SW 1271 (cell line): ENCODE results near the gene FAM107B.
A peak's percentile ranks its signal among the peaks of the same experiment; 100 is the strongest.

ENCODE experiments used
- DNase-seq, 2 experiments: peaks; one replicate each; lab custom pipeline; 2025; lab: John Stamatoyannopoulos, UW

Gene FAM107B

GRCh38 chr10:14489522-14490177 lies 285.0 kb downstream of the FAM107B start:
- no peak for DNase-seq

- DNase-seq = no peak
Observed at GRCh38 chr10:14487488-14487883, 287.2 kb downstream of the FAM107B start.

GRCh38 chr10:14486777-14487487 lies 287.8 kb downstream of the FAM107B start:
- DNase-seq = no peak

DNA sequence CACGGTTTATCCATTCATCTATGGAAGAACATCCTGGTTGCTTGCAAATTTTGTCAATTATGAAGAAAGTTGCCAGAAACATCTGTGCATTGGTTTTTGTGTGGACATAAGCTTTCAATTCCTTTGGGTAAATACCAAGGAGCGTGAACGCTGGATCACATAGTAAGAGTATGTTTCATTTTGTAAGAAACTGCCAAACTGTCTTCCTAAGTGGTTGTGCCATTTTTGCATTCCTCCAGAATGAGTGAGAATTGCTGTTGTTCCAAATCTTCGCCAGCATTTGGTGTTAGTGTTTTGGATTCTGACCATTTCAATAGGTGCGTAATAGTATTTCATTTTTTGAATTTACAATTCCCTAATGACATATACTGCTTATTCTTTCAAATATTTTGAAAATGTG lies 288.7 kb downstream of the FAM107B start:
- no peak for DNase-seq

DNA sequence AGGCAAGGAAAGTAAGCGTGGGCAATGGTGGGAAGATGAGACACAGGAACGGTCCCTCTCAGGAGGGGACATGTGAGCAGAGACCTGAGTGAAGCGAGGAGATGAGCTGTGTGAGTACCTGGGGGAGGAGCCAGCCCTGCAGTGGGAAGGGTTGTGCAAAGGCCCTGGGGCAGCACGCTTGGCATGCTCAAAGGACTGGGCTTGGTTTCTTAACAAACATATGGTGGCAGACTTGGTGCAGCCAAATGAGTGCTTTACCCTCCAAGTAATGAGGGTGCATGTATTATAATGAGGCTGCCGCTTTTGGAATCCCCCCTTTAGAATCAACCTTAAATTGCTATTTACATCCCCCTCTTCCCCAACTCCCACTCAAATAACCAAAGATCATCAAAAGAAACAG lies 291.3 kb downstream of the FAM107B start:
- no peak for DNase-seq

DNA sequence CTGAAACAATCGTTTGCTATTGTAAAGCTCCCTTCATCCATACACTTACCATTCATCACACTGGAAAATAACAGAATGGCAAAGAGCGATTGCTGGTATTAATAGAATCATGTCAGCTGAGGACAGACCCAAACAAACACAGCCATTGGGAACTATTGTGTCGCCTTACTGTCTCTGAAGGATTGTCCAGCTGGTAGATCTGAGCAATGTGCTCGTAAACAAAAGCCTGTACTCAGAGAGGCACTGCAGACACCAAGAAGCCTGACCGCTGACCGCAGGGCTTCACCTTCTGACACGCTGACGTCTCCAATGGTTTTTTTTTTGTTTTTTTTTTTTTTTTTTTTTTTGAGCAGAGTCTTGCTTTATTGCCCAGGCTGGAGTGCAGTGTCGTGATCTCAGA lies 292.9 kb downstream of the FAM107B start:
- no peak for DNase-seq

DNA sequence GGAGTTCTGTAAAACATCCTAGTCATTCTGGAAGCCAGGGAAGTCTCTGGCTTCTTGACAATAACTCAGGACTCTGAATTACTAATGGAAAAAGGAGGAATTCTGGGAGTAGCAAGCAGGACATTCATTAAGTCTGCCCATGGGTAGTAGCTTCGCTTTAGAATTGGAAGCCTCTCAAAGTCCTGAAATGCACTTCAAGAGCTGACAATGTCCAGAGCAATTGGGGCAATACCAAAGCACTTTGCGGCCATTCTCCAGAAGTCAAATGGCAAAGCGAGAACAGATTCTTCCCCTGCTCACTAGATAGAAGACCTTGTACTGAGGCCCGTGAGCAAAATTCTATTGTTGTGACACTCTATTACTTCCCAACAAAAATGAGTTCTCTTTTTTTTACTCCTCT lies 293.7 kb downstream of the FAM107B start:
- no peak for DNase-seq

GRCh38 chr10:14478604-14479003 lies 296.1 kb downstream of the FAM107B start:
- peak in 1 of 2 experiments; percentile 29 for DNase-seq

DNA sequence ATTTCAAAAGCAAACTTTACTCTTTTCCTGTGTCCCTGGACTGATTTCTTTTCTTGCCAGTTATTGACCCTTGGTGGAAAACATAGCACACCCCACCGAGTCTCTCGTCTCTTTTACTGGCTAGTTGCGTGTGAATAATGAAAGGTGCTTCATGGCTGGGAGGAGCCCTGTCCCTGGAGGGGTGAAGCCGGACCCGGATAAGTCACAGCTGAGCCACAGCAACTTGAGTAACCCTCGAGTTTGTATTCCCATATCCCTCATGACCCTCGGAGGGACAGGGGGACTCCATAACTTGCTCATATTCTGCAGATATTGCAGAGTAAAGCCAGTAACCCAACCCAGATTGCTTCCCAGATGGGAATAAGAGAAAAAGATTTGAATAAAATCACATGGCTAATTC lies 296.5 kb downstream of the FAM107B start:
- no peak for DNase-seq

- DNase-seq = no peak
Observed at GRCh38 chr10:14477408-14477710, 297.3 kb downstream of the FAM107B start.

DNA sequence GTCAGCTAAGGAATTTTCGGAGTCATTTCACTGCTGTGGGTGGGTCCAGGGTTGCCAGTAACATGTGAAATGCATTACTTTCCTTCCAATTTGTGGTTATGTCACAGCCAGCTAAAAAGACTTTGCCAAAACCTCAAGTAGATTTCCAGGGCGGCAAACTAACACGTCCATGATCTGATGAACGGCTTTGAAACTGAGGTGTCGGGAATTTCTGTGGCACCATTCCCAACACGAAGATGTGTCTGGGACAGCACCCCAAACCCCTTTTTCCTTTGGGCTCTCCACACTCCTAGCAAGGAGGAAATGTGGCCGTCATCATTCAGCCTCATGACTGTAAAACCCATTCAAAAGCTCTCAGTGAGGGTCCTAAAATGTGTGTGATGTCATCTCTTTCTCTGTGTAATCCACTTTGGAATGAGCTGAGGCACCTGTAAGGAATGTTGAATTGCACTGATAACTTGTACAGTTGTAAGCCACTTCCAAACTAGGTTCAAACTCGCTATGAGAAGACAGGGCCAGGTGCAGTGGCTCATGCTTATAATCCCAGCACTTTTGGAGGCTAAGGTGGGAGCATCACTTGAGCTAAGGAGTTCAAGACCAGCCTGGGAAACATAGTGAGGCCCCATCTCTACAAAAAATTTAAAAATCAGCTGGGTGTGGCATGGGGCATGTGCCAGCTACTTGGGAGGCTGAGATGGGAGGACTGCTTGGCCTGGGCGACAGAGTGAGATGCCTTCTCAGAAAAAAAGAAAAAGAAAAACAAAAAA lies 297.9 kb downstream of the FAM107B start:
- DNase-seq = no peak

DNA sequence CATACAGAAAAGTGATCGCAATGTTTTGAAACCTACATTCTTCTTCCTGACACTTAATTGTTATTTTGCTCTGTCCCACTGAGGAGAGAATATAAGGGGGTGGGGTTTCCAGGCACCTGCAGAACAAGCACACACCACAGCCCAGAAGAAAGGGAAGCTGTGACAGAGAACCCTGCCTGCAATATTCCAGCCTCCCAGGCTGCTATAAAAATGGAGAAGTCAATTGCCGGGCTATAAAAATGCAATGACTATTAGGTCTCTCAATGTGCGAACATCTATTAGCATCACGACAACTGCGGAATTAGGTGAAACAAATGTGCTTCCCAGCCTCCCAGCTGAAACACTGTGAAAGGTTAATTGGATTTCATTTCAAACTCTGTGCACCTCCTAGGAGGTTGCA lies 298.7 kb downstream of the FAM107B start:
- no peak for DNase-seq

- no peak for DNase-seq
Observed at GRCh38 chr10:14474656-14475055, 300.0 kb downstream of the FAM107B start.

GRCh38 chr10:14470920-14471319 lies 303.8 kb downstream of the FAM107B start:
- no peak for DNase-seq

GRCh38 chr10:14468726-14469125 lies 306.0 kb downstream of the FAM107B start:
- no peak for DNase-seq
